Measurements from ENCODE around the gene MDP1.

DNA sequence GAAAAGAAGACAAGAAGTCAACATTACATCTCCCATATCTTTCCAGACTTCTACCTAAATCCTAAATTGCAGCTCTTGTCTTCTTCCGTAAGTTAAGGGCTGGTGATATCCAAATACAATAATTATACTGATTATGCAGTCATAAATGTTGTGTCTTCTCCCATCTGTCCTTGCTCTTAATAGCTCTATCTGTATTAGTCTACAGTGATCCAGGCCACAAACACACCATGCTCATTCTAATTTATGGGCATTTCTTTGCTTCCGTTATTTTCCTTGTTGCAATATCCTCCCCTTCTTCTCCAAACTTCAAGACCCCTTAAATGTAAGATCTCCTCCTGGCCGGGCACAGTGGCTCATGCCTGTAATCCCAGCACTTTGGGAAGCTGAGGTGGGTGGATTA is 3.7 kb upstream of the MDP1 start:
- TF ChIP-seq, protein P1, sequence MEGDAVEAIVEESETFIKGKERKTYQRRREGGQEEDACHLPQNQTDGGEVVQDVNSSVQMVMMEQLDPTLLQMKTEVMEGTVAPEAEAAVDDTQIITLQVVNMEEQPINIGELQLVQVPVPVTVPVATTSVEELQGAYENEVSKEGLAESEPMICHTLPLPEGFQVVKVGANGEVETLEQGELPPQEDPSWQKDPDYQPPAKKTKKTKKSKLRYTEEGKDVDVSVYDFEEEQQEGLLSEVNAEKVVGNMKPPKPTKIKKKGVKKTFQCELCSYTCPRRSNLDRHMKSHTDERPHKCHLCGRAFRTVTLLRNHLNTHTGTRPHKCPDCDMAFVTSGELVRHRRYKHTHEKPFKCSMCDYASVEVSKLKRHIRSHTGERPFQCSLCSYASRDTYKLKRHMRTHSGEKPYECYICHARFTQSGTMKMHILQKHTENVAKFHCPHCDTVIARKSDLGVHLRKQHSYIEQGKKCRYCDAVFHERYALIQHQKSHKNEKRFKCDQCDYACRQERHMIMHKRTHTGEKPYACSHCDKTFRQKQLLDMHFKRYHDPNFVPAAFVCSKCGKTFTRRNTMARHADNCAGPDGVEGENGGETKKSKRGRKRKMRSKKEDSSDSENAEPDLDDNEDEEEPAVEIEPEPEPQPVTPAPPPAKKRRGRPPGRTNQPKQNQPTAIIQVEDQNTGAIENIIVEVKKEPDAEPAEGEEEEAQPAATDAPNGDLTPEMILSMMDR (IDR thresholded peaks at IDR 0.05), result no peak
- no peak for TF ChIP-seq ZFX (IDR thresholded peaks at IDR 0.05; ENCODE audit: borderline replicate concordance)
